Neural cell (in vitro differentiated cells): ENCODE measurements around the gene CCDC32.

Experiments used
- EP300 ChIP-seq: fragments of 450-650 bp; conservative IDR thresholded peaks from 2 replicates; pipeline ENCODE4 v1.6.1; 2014; ENCODE audit warnings: antibody characterized with exemption, mild to moderate bottlenecking, moderate library complexity; ENCODE audit not compliant: poor library complexity, severe bottlenecking
- EZH2 ChIP-seq: fragments of 200-600, 300-800 bp; shearing (Covaris generic), sonication (generic); IDR thresholded peaks from 2 replicates; pipeline ENCODE4 v1.6.1; 2014; ENCODE audit warnings: antibody characterized with exemption, low read length, borderline replicate concordance, mild to moderate bottlenecking; ENCODE audit not compliant: insufficient read depth, poor library complexity, severe bottlenecking
- MXI1 ChIP-seq: fragments of 450-650 bp; conservative IDR thresholded peaks from 2 replicates; pipeline ENCODE4 v1.6.1; 2014; ENCODE audit warnings: antibody characterized with exemption, mild to moderate bottlenecking; ENCODE audit not compliant: poor library complexity, severe bottlenecking
- POLR2AphosphoS5 ChIP-seq: IDR thresholded peaks from 2 replicates; pipeline ENCODE4 v1.6.1; 2012
- RAD21 ChIP-seq: fragments of 450-650 bp; conservative IDR thresholded peaks from 2 replicates; pipeline ENCODE4 v1.6.1; 2014; ENCODE audit warnings: antibody characterized with exemption, mild to moderate bottlenecking, moderate library complexity
- TAF1 ChIP-seq: IDR thresholded peaks from 2 replicates; pipeline ENCODE4 v1.6.1; 2012; ENCODE audit warnings: low read depth
- TF ChIP-seq, protein P1 (sequence below): fragments of 450-650 bp; IDR thresholded peaks from 2 replicates; pipeline ENCODE4 v1.5.1; 2014; ENCODE audit warnings: antibody characterized with exemption, mild to moderate bottlenecking, moderate library complexity; ENCODE audit not compliant: poor library complexity, severe bottlenecking
- TF ChIP-seq, protein P2 (sequence below): IDR thresholded peaks from 2 replicates; pipeline ENCODE4 v1.6.1; 2012; ENCODE audit warnings: borderline replicate concordance

DNA sequence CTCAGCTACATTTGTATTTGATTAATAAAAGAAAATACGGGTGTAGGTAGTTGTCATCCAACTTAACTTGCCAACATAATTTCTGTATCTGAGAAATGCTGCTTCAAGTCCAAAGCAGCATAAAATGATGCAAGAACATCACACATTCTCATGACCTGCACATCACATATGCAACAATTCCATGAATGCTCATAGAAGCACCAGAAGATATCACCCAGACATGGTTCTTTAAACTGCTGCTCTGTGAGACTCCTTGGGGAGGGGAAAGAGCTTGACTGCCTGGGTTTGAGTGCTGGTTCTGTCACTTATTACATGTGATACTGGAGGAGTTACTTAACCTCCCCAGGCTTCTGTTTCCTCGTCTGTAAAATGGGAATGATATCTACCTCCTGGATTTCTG is 54.6 kb downstream of the CCDC32 start:
- TF ChIP-seq, protein P1, sequence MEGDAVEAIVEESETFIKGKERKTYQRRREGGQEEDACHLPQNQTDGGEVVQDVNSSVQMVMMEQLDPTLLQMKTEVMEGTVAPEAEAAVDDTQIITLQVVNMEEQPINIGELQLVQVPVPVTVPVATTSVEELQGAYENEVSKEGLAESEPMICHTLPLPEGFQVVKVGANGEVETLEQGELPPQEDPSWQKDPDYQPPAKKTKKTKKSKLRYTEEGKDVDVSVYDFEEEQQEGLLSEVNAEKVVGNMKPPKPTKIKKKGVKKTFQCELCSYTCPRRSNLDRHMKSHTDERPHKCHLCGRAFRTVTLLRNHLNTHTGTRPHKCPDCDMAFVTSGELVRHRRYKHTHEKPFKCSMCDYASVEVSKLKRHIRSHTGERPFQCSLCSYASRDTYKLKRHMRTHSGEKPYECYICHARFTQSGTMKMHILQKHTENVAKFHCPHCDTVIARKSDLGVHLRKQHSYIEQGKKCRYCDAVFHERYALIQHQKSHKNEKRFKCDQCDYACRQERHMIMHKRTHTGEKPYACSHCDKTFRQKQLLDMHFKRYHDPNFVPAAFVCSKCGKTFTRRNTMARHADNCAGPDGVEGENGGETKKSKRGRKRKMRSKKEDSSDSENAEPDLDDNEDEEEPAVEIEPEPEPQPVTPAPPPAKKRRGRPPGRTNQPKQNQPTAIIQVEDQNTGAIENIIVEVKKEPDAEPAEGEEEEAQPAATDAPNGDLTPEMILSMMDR = no peak
- no peak for TF ChIP-seq POLR2AphosphoS5
- no peak for TF ChIP-seq TAF1
- TF ChIP-seq EZH2 = no peak
- no peak for TF ChIP-seq MXI1
- TF ChIP-seq, protein P2, sequence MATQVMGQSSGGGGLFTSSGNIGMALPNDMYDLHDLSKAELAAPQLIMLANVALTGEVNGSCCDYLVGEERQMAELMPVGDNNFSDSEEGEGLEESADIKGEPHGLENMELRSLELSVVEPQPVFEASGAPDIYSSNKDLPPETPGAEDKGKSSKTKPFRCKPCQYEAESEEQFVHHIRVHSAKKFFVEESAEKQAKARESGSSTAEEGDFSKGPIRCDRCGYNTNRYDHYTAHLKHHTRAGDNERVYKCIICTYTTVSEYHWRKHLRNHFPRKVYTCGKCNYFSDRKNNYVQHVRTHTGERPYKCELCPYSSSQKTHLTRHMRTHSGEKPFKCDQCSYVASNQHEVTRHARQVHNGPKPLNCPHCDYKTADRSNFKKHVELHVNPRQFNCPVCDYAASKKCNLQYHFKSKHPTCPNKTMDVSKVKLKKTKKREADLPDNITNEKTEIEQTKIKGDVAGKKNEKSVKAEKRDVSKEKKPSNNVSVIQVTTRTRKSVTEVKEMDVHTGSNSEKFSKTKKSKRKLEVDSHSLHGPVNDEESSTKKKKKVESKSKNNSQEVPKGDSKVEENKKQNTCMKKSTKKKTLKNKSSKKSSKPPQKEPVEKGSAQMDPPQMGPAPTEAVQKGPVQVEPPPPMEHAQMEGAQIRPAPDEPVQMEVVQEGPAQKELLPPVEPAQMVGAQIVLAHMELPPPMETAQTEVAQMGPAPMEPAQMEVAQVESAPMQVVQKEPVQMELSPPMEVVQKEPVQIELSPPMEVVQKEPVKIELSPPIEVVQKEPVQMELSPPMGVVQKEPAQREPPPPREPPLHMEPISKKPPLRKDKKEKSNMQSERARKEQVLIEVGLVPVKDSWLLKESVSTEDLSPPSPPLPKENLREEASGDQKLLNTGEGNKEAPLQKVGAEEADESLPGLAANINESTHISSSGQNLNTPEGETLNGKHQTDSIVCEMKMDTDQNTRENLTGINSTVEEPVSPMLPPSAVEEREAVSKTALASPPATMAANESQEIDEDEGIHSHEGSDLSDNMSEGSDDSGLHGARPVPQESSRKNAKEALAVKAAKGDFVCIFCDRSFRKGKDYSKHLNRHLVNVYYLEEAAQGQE = no peak
- TF ChIP-seq RAD21 = no peak
- TF ChIP-seq EP300 = no peak
